H7 (cell line): ENCODE measurements around the gene DCAF11. TPM values are rescaled to one million over a fixed set of nuclear protein-coding genes. Genes with fewer than 3 reads are reported as not detected.

Experiments used
- DNase-seq: peaks from one replicate; pipeline ENCODE4 v3.0.0; 2012
- H3K27me3 ChIP-seq: 2 replicates; pipeline ENCODE4 v1.6.0; 2011; ENCODE audit warnings: mild to moderate bottlenecking, low read length; ENCODE audit not compliant: control insufficient read depth, insufficient read depth
- H3K36me3 ChIP-seq: replicated peaks from 2 replicates; pipeline ENCODE4 v1.5.1; 2011; ENCODE audit warnings: low read length; ENCODE audit not compliant: control insufficient read depth, insufficient read depth
- H3K4me3 ChIP-seq: 2 replicates; pipeline ENCODE4 v1.5.1; 2011; ENCODE audit warnings: low read depth, mild to moderate bottlenecking, control low read depth, low read length, moderate library complexity; ENCODE audit not compliant: insufficient read depth
- total RNA-seq: library from RNA; depleted of rRNA; stranded (reverse); fragments of >200 nt; shearing (Covaris generic); gene quantifications from 2 replicates; pipeline ENCODE4 v1.2.3, GENCODE V29; 2014

DCAF11 gene
- total RNA-seq, 1 experiment from 2014 or later: 70.4 TPM

DNA sequence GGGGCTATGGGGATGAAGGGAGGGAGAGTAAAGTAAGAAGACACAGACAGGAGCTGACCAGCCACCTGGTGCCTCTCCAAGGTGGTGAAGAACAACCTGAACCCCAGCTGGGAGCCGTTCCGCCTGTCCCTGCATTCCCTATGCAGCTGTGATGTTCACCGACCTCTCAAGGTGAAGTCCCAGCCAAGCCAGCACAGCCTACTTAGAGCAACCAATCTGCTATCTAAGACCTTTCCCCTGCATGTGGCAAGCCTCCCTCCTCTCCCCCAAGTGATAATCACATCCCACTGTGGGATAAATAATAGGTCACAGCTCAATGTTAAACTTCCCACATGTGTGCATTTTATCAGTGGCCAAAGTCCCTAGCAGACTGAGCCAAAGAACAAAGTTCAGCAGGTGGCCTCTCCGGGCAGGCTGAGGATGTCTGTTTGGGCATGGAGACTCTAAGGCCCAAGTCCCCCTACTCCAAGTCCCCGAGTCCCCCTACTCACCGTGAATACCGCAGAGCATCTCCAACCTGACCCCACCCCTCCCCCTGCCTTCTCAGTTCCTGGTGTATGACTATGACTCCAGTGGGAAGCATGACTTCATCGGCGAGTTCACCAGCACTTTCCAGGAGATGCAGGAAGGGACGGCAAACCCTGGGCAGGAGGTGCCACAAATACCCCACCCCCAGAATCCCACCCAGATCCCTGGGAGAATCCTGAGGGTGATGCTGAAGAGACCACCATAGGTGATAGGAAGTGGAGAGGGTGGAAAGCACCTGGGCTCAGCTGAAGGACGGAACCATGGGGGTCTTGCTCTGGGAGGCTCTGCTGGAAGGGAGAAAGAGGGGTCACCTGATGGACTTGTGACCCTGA, 39.7 kb upstream of the DCAF11 start:
- no peak for DNase-seq
- Histone ChIP-seq H3K27me3 (no peaks in the 10 kb centered on the region; the same call in 1 of the 2 replicates), H3K4me3 (no peak overlapping the region), H3K36me3 (no peaks in the 10 kb centered on the region)

DNA sequence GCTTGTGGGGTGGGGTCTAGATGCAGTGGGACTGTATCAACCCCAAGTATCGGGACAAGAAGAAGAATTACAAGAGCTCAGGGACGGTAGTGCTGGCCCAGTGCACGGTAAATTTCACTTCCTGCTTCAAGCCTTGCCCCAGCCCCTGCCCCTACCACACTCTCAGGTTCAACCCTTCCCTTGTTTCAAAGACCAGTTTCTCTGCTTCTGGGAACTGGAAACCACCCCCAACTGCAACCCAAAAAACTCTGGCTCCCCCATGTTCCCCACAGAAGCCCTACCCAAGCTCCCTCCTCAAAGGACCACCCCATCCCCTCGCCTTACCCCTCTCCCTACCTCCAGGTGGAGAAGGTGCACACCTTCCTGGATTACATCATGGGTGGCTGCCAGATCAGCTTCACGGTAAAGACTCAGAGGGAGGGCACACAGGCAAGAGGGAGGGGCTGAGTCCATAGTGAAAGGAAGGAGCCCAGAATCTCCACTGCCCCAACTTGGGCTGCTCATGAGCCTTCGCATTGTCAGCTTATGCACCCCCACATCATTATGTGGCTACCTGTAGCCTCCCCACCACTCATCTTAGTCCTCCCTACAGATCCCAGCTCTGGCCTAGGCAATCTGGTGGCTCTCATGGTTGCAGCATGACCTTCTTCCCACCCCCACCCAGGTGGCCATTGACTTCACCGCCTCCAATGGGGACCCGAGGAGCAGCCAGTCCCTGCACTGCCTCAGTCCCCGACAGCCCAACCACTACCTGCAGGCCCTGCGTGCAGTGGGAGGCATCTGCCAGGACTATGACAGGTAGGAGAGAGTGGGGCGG, 38.9 kb upstream of the DCAF11 start:
- DNase-seq: peak; percentile 52
- Histone ChIP-seq H3K4me3 (no peak overlapping the region), H3K27me3 (peaks cover 4% of the 10 kb centered on the region; the same call in 1 of the 2 replicates), H3K36me3 (no peaks in the 10 kb centered on the region)

DNA sequence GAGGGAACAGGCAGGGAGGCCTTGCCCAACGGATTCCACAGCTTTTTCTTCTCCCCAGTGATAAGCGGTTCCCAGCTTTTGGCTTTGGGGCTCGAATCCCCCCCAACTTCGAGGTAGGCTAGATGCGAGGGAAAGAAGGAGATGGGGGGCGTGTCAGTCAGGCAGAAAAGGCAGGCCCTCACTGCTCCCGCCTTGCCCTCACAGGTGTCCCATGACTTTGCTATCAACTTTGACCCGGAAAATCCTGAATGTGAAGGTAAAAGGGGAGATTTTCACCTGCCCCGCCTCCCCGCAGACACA, 38.3 kb upstream of the DCAF11 start:
- Histone ChIP-seq H3K36me3 (no peaks in the 10 kb centered on the region), H3K4me3 (no peak overlapping the region), H3K27me3 (peaks cover 4% of the 10 kb centered on the region; the same call in 1 of the 2 replicates)
- DNase-seq: peak; percentile 53

DNA sequence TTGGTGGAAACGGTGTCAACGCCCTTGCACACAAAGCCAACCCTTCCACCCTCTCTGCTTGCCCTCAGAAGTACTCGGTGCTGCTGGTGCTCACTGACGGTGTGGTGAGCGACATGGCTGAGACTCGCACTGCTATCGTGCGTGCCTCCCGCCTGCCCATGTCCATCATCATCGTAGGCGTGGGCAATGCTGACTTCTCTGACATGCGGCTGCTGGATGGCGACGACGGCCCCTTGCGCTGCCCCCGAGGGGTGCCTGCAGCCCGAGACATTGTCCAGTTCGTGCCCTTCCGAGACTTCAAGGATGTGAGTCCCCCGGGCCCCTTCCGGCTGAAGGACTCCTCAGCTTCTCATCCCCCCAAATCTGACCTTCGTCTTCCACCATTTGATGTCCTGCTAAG, 37.5 kb upstream of the DCAF11 start:
- H3K4me3 ChIP-seq: no peak overlapping the region
- no peak for DNase-seq
- H3K27me3 ChIP-seq: peaks cover 11% of the 10 kb centered on the region; the same call in 1 of the 2 replicates
- no peaks in the 10 kb centered on the region for H3K36me3 ChIP-seq

DNA sequence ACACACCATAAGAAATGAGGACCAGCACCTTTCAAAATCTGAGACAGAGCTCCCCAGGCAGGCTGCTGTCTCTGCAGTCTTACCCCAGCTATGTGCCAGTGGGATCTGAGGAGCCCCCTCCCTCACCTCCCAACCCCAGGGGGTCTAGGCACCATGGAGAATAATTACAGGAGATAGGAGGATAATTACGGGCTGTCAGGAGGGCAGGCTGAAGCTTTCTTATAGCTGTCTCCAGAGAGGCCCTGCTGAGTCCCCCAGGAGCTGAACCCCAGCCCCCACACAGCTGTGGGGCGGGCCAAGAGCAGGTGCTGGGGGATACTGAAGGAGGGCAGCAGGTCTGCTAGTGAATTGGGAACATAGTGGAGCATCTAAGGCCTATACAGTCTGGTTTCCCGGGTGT, 36.4 kb upstream of the DCAF11 start:
- Histone ChIP-seq H3K27me3 (peaks cover 19% of the 10 kb centered on the region), H3K36me3 (no peaks in the 10 kb centered on the region), H3K4me3 (no peak overlapping the region)
- peak; percentile 48 for DNase-seq

DNA sequence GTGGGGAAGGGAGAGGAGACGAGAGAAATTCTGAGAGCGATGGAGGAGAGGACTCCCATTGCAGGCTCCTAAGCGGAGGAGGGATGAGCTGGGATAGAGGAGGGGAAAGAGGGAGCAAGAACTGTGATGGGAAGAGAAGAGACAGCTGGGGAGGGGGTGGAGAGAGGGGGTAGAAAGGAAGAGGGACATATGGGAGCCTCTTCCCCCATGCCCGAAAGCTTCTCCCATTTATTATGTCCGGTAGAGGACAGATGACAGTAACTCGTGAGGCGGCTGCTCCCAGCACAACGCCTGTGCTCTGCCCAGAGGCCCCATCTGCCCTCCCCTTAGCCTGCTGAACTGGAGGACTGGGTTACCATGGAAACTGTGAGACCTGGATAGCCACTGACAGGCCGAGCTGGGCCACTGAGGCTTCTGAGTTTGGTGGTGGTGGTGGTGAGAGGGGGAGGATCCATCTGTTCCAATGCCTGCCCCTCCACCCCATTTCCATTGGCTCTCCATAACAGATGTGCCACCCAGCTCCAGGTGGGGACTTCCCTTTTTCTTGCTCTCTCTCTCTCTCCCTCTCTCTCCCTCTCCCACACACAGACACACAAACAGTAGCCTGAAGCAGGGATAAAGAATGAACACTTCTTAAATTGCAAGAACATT, 35.0 kb upstream of the DCAF11 start:
- Histone ChIP-seq H3K4me3 (no peak overlapping the region), H3K27me3 (peaks cover 19% of the 10 kb centered on the region), H3K36me3 (no peaks in the 10 kb centered on the region)
- DNase-seq: peak; percentile 91

DNA sequence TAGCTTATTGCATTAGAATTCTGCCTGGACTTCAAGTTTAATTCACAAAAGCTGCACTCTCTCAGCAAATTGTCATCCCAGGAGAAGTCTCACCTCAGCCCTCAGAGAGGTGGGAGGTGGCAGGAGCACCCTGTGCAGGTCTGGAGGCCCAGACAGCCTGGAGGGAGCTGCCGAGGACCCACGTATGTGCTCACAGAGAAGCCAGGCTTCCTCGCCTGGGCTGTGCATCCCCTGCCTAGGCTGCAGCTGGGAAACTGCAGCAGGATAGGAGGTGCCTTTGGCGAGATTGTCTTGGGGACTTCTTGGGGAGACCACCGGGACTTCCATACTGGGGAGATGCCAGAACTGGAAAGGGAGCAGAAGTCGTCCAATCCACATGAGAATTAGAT, 34.4 kb upstream of the DCAF11 start:
- H3K36me3 ChIP-seq: no peaks in the 10 kb centered on the region
- peaks cover 19% of the 10 kb centered on the region for H3K27me3 ChIP-seq
- H3K4me3 ChIP-seq: no peak overlapping the region
- DNase-seq: no peak

DNA sequence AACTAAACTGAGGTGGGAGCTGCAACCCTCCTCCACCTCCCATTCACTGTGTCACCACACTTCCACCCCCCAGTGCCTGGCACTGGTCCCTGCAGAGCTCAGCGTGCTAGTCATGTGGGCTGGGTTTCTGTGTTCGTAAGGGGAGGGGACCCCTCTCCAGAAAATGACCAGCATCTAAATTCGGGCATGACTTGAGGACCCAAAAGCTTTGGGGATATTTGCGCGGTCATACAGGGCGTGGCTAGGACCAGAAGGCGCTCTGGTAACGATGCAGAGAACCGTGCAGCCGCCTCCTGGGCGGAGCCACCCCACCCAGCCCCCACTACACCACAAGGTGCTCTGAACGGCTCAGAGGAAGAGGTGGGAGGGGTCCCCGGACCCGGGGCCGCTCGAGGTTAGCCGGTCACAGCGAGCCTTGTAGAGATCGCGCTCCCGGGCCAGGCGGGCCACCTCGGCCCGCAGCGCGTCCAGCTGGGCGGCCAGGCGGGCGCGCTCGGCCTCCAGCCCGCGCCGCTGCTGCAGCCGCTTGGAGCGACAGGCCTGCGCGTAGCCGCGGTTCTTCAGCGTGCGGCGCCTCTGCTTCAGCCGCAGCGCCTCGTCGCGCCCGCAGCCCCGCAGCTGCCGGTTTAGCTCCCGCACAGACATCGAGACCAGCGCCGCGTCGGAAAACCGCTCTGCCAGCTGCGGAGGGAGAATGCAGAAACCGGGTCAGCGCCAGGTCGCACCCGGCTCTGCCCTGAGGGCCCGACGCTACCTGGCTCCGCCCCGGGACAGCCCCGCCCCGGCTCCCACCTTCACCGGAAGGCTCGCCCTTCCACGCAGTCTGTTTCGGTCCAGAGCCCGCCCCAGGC, 33.5 kb upstream of the DCAF11 start:
- Histone ChIP-seq H3K27me3 (peaks cover 21% of the 10 kb centered on the region), H3K36me3 (no peaks in the 10 kb centered on the region), H3K4me3 (peak overlapping the region; percentile 75)
- DNase-seq: peak; percentile 94

DNA sequence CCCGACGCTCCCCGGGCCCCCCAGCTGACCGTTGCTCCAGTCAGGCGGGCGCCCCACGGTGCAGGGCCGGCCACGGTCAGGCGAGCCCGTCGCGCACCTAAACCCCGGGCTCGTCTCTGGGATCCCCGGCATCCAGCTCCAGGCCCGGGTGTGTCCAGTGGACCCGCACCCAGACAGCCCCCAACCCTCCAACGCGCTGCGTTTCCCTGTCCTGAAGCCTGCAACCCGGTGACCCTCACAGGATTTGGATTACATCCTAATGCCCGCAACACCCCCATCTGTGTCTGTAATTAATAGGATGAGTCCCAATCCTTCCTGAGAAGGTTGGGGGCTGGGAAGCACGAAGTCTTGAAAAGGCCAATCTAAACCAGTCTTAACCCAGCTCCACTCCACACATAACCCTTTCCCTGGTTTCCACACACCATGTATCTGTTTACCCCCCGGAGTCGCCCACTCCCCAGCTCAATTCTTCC, 32.8 kb upstream of the DCAF11 start:
- peaks cover 21% of the 10 kb centered on the region for H3K27me3 ChIP-seq
- DNase-seq: no peak
- no peaks in the 10 kb centered on the region for H3K36me3 ChIP-seq
- H3K4me3 ChIP-seq: peak overlapping the region; percentile 75

DNA sequence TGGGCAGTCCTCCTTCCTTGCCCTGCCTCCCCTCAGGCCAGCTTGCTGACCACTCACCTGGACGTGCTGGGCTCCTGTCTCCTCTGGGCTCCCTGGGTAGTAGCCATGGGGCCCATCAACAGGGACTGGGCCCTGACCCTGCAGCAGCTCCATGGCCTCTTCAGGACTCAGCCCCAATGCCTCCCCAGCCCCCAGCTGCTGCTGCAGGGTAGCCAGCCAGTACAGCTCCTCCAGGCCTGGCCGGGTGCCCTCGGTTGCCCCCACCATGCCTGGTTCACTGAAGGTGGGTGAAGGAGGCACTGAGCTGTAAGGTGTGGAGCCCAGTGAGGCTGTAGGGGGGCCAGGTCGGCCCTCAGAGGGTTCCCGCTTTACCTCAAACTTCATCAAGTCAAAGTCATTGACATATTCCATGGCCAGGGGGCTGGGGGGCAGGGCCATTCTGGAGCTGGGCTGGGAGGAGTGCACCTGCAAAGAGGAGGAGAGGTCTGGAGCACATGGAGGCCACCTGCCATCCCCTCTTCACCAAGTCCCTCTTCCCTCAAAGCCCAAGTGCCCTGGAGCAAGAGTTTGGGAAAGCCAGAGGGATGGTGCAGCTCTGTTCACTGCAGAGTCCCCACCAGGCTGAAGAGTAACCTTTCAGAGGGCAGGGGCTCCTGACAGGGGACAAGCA, 32.0 kb upstream of the DCAF11 start:
- no peak for DNase-seq
- no peaks in the 10 kb centered on the region for H3K36me3 ChIP-seq
- H3K4me3 ChIP-seq: no peak overlapping the region
- H3K27me3 ChIP-seq: peaks cover 21% of the 10 kb centered on the region

DNA sequence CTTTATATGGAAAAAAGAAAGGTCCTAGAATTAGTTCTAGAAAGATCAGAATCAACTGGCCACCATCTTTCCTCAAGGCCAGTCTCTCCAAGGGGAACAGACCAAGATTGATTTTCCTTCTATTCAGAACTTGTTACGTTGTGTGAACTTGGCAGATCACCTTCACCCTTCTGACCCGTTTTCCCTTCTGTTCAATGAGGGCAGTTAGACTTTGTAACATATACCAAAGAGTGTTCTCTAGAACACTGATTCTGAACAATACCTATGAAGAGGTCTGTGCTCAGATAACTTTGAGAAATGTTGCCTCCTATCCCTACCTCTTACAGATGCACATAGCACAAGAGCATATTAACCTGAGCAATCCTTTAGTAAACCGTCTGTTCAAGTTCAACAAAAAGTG, 31.1 kb upstream of the DCAF11 start:
- H3K36me3 ChIP-seq: no peaks in the 10 kb centered on the region
- peaks cover 21% of the 10 kb centered on the region for H3K27me3 ChIP-seq
- H3K4me3 ChIP-seq: no peak overlapping the region
- DNase-seq: no peak

DNA sequence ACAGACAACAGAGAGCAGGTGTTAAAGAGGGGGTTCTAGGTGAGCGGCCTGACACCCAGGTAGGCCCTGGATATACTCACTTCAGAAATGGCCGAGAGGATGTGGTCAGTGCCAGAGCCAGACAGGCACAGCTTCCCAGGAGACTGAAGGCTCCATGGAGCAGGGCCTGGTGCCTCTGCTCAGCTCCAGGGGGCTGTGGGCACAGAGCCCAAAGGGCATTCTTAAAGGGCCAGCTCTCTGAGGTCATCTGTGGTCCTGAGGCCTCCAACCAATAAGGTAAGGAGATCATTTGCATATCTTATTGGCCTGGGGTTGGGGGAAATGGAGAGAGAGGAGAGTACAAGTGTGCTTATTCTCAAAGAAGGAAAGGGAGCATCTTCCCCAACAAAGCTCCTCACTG, 30.1 kb upstream of the DCAF11 start:
- no peak for DNase-seq
- Histone ChIP-seq H3K36me3 (no peaks in the 10 kb centered on the region), H3K4me3 (no peak overlapping the region), H3K27me3 (peaks cover 21% of the 10 kb centered on the region)

DNA sequence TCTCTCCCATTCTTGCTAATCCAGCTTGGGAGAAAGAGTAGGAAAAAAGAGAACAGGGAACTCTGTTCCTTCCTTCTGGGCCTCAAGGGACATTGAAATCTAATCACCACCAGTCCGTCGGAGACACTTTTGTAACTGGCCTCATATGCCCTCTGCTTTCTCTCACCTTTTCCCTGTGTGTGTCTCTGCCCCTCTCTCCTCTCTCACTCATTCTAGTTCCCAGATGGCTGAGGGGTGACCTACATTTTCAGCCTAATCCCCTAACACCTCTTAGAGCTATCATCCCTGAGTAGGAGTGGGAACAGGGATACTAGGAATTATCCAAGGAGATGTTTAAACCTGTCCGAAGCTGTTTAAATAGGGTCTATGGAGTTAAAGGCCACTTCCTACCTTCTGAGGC, 29.4 kb upstream of the DCAF11 start:
- peaks cover 19% of the 10 kb centered on the region for H3K27me3 ChIP-seq
- H3K4me3 ChIP-seq: no peak overlapping the region
- no peak for DNase-seq
- no peaks in the 10 kb centered on the region for H3K36me3 ChIP-seq
